LNCAP (cell line): ENCODE data around the gene PEX14.

Experiments used
- CTCF ChIP-seq: fragments of 450-650 bp; IDR thresholded peaks from 2 replicates; pipeline ENCODE4 v1.5.1; 2017; ENCODE audit warnings: mild to moderate bottlenecking

PEX14 gene

DNA sequence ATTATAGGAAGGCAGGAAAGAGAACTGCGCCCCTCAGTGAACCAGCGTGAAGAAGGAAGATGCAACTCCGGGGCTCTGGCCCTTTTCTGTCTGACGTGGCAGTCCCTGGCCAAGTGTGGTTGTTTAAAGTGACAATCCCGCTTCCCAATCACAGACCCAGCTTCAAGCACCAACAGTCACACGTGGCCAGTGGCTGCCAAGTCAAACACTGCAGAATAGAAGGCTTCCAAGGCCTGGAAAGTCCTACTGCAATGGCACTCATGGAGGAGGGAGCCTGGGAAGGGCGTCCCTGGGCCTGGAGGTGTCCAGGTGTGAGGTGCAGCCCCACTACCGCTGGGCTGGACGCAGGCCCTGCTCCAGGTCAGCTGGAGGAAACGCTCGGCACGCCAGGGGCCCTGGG, 177.9 kb downstream of the PEX14 start:
- no peak for TF ChIP-seq CTCF

DNA sequence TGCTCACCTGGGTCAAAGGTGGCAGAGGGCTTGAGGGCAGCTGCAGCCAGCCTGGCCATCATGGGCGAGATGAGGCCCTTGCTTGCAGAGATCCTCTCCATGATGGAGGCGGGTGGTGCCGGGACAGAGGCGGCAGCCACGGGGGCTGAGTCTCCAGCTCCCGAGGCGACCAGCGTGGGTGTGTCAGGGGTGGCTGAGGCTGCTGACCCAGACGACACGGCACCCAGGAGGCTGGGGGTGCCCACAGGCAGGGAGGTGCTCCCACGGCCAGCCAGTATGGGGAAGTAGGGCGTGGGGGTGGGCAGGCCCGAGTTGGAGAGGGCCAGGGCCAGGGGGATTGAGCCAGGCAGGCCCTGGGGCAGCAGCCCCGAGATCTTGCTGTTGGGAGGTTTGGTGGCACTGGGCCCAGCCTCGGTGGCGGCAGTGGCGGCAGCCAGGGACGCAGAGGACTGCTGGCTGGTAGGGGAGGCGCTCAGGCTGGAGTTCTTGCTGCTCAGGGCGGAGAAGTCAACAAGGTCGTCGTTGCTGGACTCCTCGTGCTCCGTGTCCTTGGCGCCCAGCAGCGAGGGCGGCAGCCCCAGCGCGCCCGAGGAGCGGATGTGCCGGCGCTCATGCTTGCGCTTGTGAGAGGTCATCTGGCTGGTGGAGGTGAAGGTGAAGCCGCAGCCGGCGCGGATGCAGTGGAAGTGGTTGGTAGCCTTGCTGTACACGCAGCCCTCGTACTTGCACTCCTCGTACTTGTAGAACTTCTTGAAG, 178.8 kb downstream of the PEX14 start:
- TF ChIP-seq CTCF, result no peak

GRCh38 chr1:10655002-10655401, 180.3 kb downstream of the PEX14 start:
- TF ChIP-seq CTCF, result no peak

DNA sequence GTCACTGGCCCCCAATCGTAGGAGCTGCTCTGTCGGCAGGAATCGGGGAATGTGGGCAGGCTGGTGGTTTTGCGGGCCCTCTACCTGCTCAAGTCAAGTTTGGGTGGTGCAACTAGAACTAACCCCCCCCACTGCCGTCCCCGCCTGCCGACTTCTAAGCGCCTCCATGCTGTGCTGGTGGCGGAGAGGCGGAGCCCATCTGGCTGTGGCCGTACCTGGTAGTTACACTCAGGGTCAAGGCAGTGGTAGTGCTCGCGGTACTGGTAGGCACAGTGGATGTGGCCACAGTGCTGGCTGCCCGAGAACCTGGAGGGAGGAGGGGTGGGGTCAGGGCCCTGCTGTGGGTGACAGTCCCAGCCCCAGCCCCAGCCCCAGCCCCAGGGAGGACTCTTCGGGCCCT, 181.7 kb downstream of the PEX14 start:
- no peak for TF ChIP-seq CTCF

- TF ChIP-seq CTCF, result no peak
These were observed 182.5 kb downstream of the PEX14 start for GRCh38 chr1:10657088-10657847.

DNA sequence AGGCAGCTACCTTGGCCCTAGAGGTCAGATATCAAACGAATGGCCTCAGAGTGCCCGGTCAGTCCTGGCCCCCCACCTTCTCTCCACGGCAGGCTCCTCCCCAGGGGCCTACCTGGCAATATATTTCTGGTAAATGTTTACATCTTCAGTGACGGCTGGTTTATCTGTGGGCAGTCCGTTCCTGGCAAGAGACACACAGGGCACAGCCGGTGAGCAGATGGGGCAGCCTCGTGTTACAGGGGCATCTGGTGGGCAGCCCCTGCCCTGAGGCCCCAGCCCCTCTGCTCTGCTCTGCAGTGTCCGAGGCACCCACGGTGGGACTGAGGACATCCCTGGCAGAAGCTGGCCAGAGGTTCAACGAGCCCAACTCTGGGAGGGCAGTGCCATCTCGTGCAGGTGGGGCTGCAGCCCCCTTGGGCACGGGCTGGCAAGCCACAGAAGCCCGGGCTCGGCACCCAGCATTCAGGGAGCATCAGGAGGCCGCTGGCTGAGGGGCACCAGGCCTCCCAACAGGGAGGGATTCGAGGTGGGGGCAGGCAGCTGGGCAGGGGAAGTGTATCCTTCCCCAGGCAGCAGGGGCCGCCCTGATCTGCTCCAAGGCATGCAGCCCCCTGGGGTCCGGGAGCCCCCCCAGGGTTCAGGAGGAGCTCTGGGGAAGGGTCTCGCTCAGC, 183.8 kb downstream of the PEX14 start:
- no peak for TF ChIP-seq CTCF

DNA sequence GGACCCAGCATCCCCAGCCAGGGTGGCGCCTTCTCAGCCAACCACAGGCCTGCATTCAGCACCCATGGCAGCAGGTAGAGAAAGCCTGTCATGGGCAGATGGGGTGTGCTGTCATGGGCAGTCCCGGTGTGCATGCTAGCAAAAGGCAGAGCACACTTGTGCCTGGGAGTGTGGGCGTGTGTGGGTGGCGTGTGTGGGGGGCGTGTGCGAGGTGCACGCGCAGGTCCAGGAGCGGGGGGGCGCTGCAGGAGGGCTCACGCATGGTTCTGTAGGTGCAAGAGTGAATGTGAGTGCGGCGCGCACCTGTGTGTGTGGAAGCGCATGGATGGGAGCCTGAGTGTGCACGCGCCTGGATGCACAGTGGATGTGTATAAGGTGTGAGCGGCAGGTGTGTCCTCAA, 184.5 kb downstream of the PEX14 start:
- no peak for TF ChIP-seq CTCF
